ENCODE data around the gene OR3A1. TPM values are rescaled to one million over a fixed set of nuclear protein-coding genes. Genes with fewer than 3 reads are reported as not detected.
"Not testable (repeated sequence)": the region's sequence is repeated elsewhere in the genome, so short reads cannot be mapped to it uniquely, and the experiment has no call there.

OR3A1 gene
- total and polyA plus RNA-seq, 2 of the 8 experiments (the other 6 are each of a cell fraction or from before 2014, with no cell fraction given) = not detected

- H3K56ac ChIP-seq (replicated peaks; ENCODE audit: insufficient read length, low read depth, low read length); H4K20me1 ChIP-seq (replicated peaks in 1 of 2; ENCODE audit: control insufficient read depth in 1 of 2, insufficient read depth in 2 of 2, low read length in 2 of 2); CTCF ChIA-PET (ENCODE audit: partially characterized antibody); H3K4me2 ChIP-seq (ENCODE audit: insufficient read depth in 1 of 2, low read depth in 2 of 2, low read length in 2 of 2); H4K5ac ChIP-seq (ENCODE audit: insufficient read length, low read depth, low read length); H3K4ac ChIP-seq (replicated peaks; ENCODE audit: insufficient read length, low read depth, low read length); H2AK5ac ChIP-seq (ENCODE audit: low read depth, low read length); H2BK5ac ChIP-seq (ENCODE audit: low read depth, low read length); H3K23me2 ChIP-seq (ENCODE audit: low read depth, low read length); H3K9ac ChIP-seq (replicated peaks in 1 of 4; ENCODE audit: extremely low read depth in 1 of 4, low read depth in 3 of 4, low read length in 3 of 4); H3K4me1 ChIP-seq (replicated peaks in 1 of 4; ENCODE audit: control insufficient read depth in 3 of 4, insufficient read depth in 4 of 4, low read length in 3 of 4); POLR2A ChIA-PET (ENCODE audit: partially characterized antibody); H4K8ac ChIP-seq (ENCODE audit: extremely low read depth, insufficient read depth, low read length); H3K9me3 ChIP-seq (ENCODE audit: insufficient read depth in 2 of 2, low read depth in 1 of 2, low read length in 1 of 2); H3K79me2 ChIP-seq (ENCODE audit: control insufficient read depth in 1 of 2, insufficient read depth in 2 of 2, low read length in 2 of 2); H3K23ac ChIP-seq (ENCODE audit: insufficient read length); H3K18ac ChIP-seq (ENCODE audit: extremely low read depth, low read length); H2BK15ac ChIP-seq (ENCODE audit: low read length); H4K91ac ChIP-seq (replicated peaks; ENCODE audit: insufficient read length, low read length); FAIRE-seq; H3K36me3 ChIP-seq (ENCODE audit: control insufficient read depth in 2 of 4, insufficient read depth in 4 of 4, low read length in 3 of 4); H2AFZ ChIP-seq (ENCODE audit: low read length); H3K27ac ChIP-seq (ENCODE audit: low read depth, low read length); H2BK20ac ChIP-seq (ENCODE audit: low read length); H3K27me3 ChIP-seq (replicated peaks in 1 of 4; ENCODE audit: control insufficient read depth in 3 of 4, extremely low read depth in 1 of 4, insufficient read depth in 3 of 4, low read length in 3 of 4); H2BK12ac ChIP-seq (ENCODE audit: low read depth, low read length); DNase-seq (ENCODE audit: low read depth in 1 of 2, low spot score in 2 of 2); H3K14ac ChIP-seq (ENCODE audit: insufficient read length); H3K4me3 ChIP-seq (ENCODE audit: extremely low read depth in 1 of 4, insufficient read depth in 2 of 4, low read depth in 3 of 4, low read length in 4 of 4); H2BK120ac ChIP-seq (replicated peaks; ENCODE audit: low read depth, low read length); H3K79me1 ChIP-seq (ENCODE audit: low read depth, low read length): not testable (repeated sequence)
- WGBS, 2 experiments (ENCODE audit: extremely low coverage in 1 of 2, insufficient coverage in 1 of 2, insufficient read length in 1 of 2, insufficient replicate concordance in 2 of 2, low coverage in 1 of 2, low lambda C conversion rate in 2 of 2, missing lambda C conversion rate in 1 of 2) = 90% methylated on average over 1 of the region's 1 CpG; no CpG with 5 or more reads in 1 of the 2 experiments
These were observed 57.1 kb downstream of the OR3A1 start for GRCh38 chr17:3241044-3241443.

Other genes starting within 250 kb of the OR3A1 start
- gene OR1D5, start 234.8 kb downstream of the OR3A1 start, total RNA-seq (2021; fragmentation: NEBNext Ultra II Directional; extraction: Animal tissue kit (Norgen Biotek cat#: 25700)) = not detected in 2 replicates
- not detected in 2 replicates for gene OR1D5, start 234.8 kb downstream of the OR3A1 start, polyA plus RNA-seq (2011; rRNA removed)
- not detected in 2 replicates for gene OR1D2, start 193.9 kb downstream of the OR3A1 start, total RNA-seq (2021; fragmentation: NEBNext Ultra II Directional; extraction: Animal tissue kit (Norgen Biotek cat#: 25700))
- gene OR1D2, start 193.9 kb downstream of the OR3A1 start, polyA plus RNA-seq (2011; rRNA removed) = not detected in 2 replicates
- 0.30 TPM in 1 of 2 replicates, not detected in the other for gene OR1G1, start 170.8 kb downstream of the OR3A1 start, total RNA-seq (2021; fragmentation: NEBNext Ultra II Directional; extraction: Animal tissue kit (Norgen Biotek cat#: 25700))
- gene OR1G1, start 170.8 kb downstream of the OR3A1 start, polyA plus RNA-seq (2011; rRNA removed) = 0.27 and 0.30 TPM in 2 replicates
- gene OR1A2, start 100.8 kb downstream of the OR3A1 start, total RNA-seq (2021; fragmentation: NEBNext Ultra II Directional; extraction: Animal tissue kit (Norgen Biotek cat#: 25700)) = not detected in 2 replicates
- not detected in 2 replicates for gene OR1A2, start 100.8 kb downstream of the OR3A1 start, polyA plus RNA-seq (2011; rRNA removed)
- not detected in 2 replicates for gene OR1A1, start 90.7 kb downstream of the OR3A1 start, total RNA-seq (2021; fragmentation: NEBNext Ultra II Directional; extraction: Animal tissue kit (Norgen Biotek cat#: 25700))
- not detected in 2 replicates for gene OR1A1, start 90.7 kb downstream of the OR3A1 start, polyA plus RNA-seq (2011; rRNA removed)
- gene OR3A2, start 87.9 kb upstream of the OR3A1 start, total RNA-seq (2021; fragmentation: NEBNext Ultra II Directional; extraction: Animal tissue kit (Norgen Biotek cat#: 25700)) = not detected in 2 replicates
- not detected in 2 replicates for gene OR3A2, start 87.9 kb upstream of the OR3A1 start, polyA plus RNA-seq (2011; rRNA removed)
- not detected in 2 replicates for gene OR1E1, start 100.0 kb upstream of the OR3A1 start, total RNA-seq (2021; fragmentation: NEBNext Ultra II Directional; extraction: Animal tissue kit (Norgen Biotek cat#: 25700))
- gene OR1E1, start 100.0 kb upstream of the OR3A1 start, polyA plus RNA-seq (2011; rRNA removed) = not detected in 2 replicates
- gene OR3A3, start 113.0 kb upstream of the OR3A1 start, total RNA-seq (2021; fragmentation: NEBNext Ultra II Directional; extraction: Animal tissue kit (Norgen Biotek cat#: 25700)) = not detected in 2 replicates
- gene OR3A3, start 113.0 kb upstream of the OR3A1 start, polyA plus RNA-seq (2011; rRNA removed) = not detected in 2 replicates
- gene OR1E2, start 135.5 kb upstream of the OR3A1 start, total RNA-seq (2021; fragmentation: NEBNext Ultra II Directional; extraction: Animal tissue kit (Norgen Biotek cat#: 25700)) = not detected in 2 replicates
- gene OR1E2, start 135.5 kb upstream of the OR3A1 start, polyA plus RNA-seq (2011; rRNA removed) = not detected in 2 replicates
- not detected in 2 replicates for gene SPATA22, start 173.5 kb upstream of the OR3A1 start, total RNA-seq (2021; fragmentation: NEBNext Ultra II Directional; extraction: Animal tissue kit (Norgen Biotek cat#: 25700))
- 0.06 TPM in 1 of 2 replicates, not detected in the other for gene SPATA22, start 173.5 kb upstream of the OR3A1 start, polyA plus RNA-seq (2011; rRNA removed)
- gene ASPA, start 177.6 kb upstream of the OR3A1 start, total RNA-seq (2021; fragmentation: NEBNext Ultra II Directional; extraction: Animal tissue kit (Norgen Biotek cat#: 25700)) = not detected in 2 replicates
- 0.03 TPM in 1 of 2 replicates, not detected in the other for gene ASPA, start 177.6 kb upstream of the OR3A1 start, polyA plus RNA-seq (2011; rRNA removed)

Measured in H1 (cell line).